Spinal cord (tissue), 10 donors: Measurements from ENCODE around the gene CTIF. TPM values are rescaled to one million over a fixed set of nuclear protein-coding genes. Genes with fewer than 3 reads are reported as not detected.
"Not testable (repeated sequence)": the region's sequence is repeated elsewhere in the genome, so short reads cannot be mapped to it uniquely, and the experiment has no call there.

Experiments used
- DNase-seq, 6 donors: peaks; one replicate each; pipeline versions ENCODE4 v3.0.0 to v3.0.0-alpha.2; 2013 to 2015; ENCODE audit warnings: low spot score in 6 of 6, low read depth in 4 of 6
- H3K27ac ChIP-seq: one replicate; pipeline ENCODE4 v1.5.1; 2013; ENCODE audit warnings: low read depth, low read length, control low read depth
- H3K27me3 ChIP-seq: one replicate; pipeline ENCODE4 v1.6.1; 2013; ENCODE audit warnings: low read length; ENCODE audit not compliant: control insufficient read depth, insufficient read depth
- H3K36me3 ChIP-seq: one replicate; pipeline ENCODE4 v1.6.1; 2013; ENCODE audit warnings: low read length; ENCODE audit not compliant: control insufficient read depth, insufficient read depth
- H3K4me1 ChIP-seq: one replicate; pipeline ENCODE4 v1.6.1; 2013; ENCODE audit warnings: low read length; ENCODE audit not compliant: control insufficient read depth, insufficient read depth
- H3K4me3 ChIP-seq: one replicate; pipeline ENCODE4 v1.5.1; 2013; ENCODE audit warnings: low read depth, low read length, control low read depth
- H3K9me3 ChIP-seq: one replicate; pipeline ENCODE4 v1.6.1; 2013; ENCODE audit warnings: low read length; ENCODE audit not compliant: control insufficient read depth, insufficient read depth
- WGBS: methylation state at CpG from one replicate; pipeline ENCODE4 v1.1.5; 2013; ENCODE audit warnings: missing lambda C conversion rate; ENCODE audit not compliant: insufficient coverage; 5-methylcytosine and 5-hydroxymethylcytosine counted together
- polyA plus RNA-seq, 2 donors: library from polyadenylated mRNA; unstranded; fragments of 120-200 nt; gene quantifications; one replicate each; pipeline ENCODE4 v1.2.1, GENCODE V29; 2013; ENCODE audit not compliant: insufficient read length in 2 of 2
- total RNA-seq, 2 donors: library from RNA; depleted of rRNA in 1 of 2; stranded (reverse); fragments of 120-200 nt in 1 of 2; fragments of >200 nt in 1 of 2; gene quantifications; one replicate each; pipeline versions ENCODE4 v1.2.3 to v1.2.4, GENCODE V29; 2013 to 2014
- donor health status: healthy.

Gene CTIF
- total and polyA plus RNA-seq, 4 donors: 32.5 to 106 (median 72.6) TPM

GRCh38 chr18:48641981-48642380 is 103.2 kb downstream of the CTIF start:
- Histone ChIP-seq H3K27ac (no peak overlapping the region), H3K36me3 (peaks cover 34% of the 10 kb centered on the region), H3K27me3 (no peaks in the 10 kb centered on the region), H3K4me1 (no peaks in the 10 kb centered on the region), H3K4me3 (no peak overlapping the region), H3K9me3 (no peaks in the 10 kb centered on the region)
- WGBS: no CpG with 5 or more reads among the region's 4 CpGs
- peak in 1 of 6 donors; percentile 30 for DNase-seq

- WGBS: 100% methylated on average over 1 of the region's 1 CpG
- no peak for DNase-seq
- H3K4me3 ChIP-seq: no peak overlapping the region
- peaks cover 29% of the 10 kb centered on the region for H3K36me3 ChIP-seq
- H3K4me1 ChIP-seq: no peaks in the 10 kb centered on the region
- no peak overlapping the region for H3K27ac ChIP-seq
- H3K27me3 ChIP-seq: no peaks in the 10 kb centered on the region
- no peaks in the 10 kb centered on the region for H3K9me3 ChIP-seq
Measured at GRCh38 chr18:48642503-48642902, 103.7 kb downstream of the CTIF start.

GRCh38 chr18:48643262-48643661 is 104.4 kb downstream of the CTIF start:
- DNase-seq: no peak
- H3K27ac ChIP-seq: no peak overlapping the region
- no peak overlapping the region for H3K4me3 ChIP-seq
- no peaks in the 10 kb centered on the region for H3K4me1 ChIP-seq
- 87% methylated on average over 1 of the region's 1 CpG for WGBS
- H3K36me3 ChIP-seq: peaks cover 23% of the 10 kb centered on the region
- H3K9me3 ChIP-seq: no peaks in the 10 kb centered on the region
- no peaks in the 10 kb centered on the region for H3K27me3 ChIP-seq

GRCh38 chr18:48644029-48644428 is 105.2 kb downstream of the CTIF start:
- 74% methylated on average over 2 of the region's 5 CpGs for WGBS

GRCh38 chr18:48645427-48646002 is 106.7 kb downstream of the CTIF start:
- Histone ChIP-seq H3K4me1 (no peaks in the 10 kb centered on the region), H3K36me3 (peaks cover 3% of the 10 kb centered on the region), H3K9me3 (no peaks in the 10 kb centered on the region), H3K27ac (no peak overlapping the region), H3K27me3 (no peaks in the 10 kb centered on the region), H3K4me3 (no peak overlapping the region)
- 89% methylated on average over 7 of the region's 10 CpGs for WGBS
- no peak for DNase-seq

More at GRCh38 chr18:48644029-48644428, 105.2 kb downstream of the CTIF start:
- H3K27me3 ChIP-seq: no peaks in the 10 kb centered on the region
- no peaks in the 10 kb centered on the region for H3K4me1 ChIP-seq
- H3K27ac ChIP-seq: no peak overlapping the region
- DNase-seq: no peak
- H3K4me3 ChIP-seq: no peak overlapping the region
- H3K9me3 ChIP-seq: no peaks in the 10 kb centered on the region
- H3K36me3 ChIP-seq: peaks cover 15% of the 10 kb centered on the region

GRCh38 chr18:48646976-48647375 is 108.1 kb downstream of the CTIF start:
- Histone ChIP-seq H3K27me3 (no peaks in the 10 kb centered on the region), H3K27ac (no peak overlapping the region), H3K4me1 (no peaks in the 10 kb centered on the region), H3K9me3 (no peaks in the 10 kb centered on the region), H3K4me3 (no peak overlapping the region), H3K36me3 (peaks cover 3% of the 10 kb centered on the region)
- peak in 1 of 6 donors; percentile 53 for DNase-seq
- WGBS: 43% methylated on average over 1 of the region's 2 CpGs

- Histone ChIP-seq H3K4me3 (no peak overlapping the region), H3K9me3 (no peaks in the 10 kb centered on the region), H3K36me3 (peaks cover 3% of the 10 kb centered on the region), H3K27me3 (no peaks in the 10 kb centered on the region), H3K27ac (no peak overlapping the region), H3K4me1 (no peaks in the 10 kb centered on the region)
- WGBS: 64% methylated on average over 7 of the region's 7 CpGs
- no peak for DNase-seq
Measured at GRCh38 chr18:48649231-48649630, 110.4 kb downstream of the CTIF start.

- WGBS: no CpG with 5 or more reads among the region's 4 CpGs
- H3K27me3 ChIP-seq, H3K27ac ChIP-seq, H3K36me3 ChIP-seq, DNase-seq, H3K4me3 ChIP-seq, H3K9me3 ChIP-seq: not testable (repeated sequence)
- H3K4me1 ChIP-seq: peaks cover 33% of the 10 kb centered on the region
Measured at GRCh38 chr18:48654591-48654990, 115.8 kb downstream of the CTIF start.

GRCh38 chr18:48655508-48655907 is 116.7 kb downstream of the CTIF start:
- Histone ChIP-seq H3K27ac (no peak overlapping the region), H3K4me1 (peaks cover 42% of the 10 kb centered on the region), H3K27me3 (no peaks in the 10 kb centered on the region), H3K9me3 (no peaks in the 10 kb centered on the region), H3K4me3 (no peak overlapping the region), H3K36me3 (no peaks in the 10 kb centered on the region)
- 80% methylated on average over 2 of the region's 2 CpGs for WGBS
- no peak for DNase-seq

- Histone ChIP-seq H3K9me3 (no peaks in the 10 kb centered on the region), H3K27ac (no peak overlapping the region), H3K4me1 (peaks cover 48% of the 10 kb centered on the region), H3K27me3 (no peaks in the 10 kb centered on the region), H3K4me3 (no peak overlapping the region), H3K36me3 (no peaks in the 10 kb centered on the region)
- peak in 1 of 6 donors; percentile 55 for DNase-seq
- WGBS: 64% methylated on average over 1 of the region's 2 CpGs
Measured at GRCh38 chr18:48656176-48656575, 117.3 kb downstream of the CTIF start.
